ENCODE data around the gene TUBGCP6. TPM values are rescaled to one million over a fixed set of nuclear protein-coding genes. Genes with fewer than 3 reads are reported as not detected.

TUBGCP6 gene
- total RNA-seq, 1 experiment from 2014 or later = 34.5 TPM

- no peak for DNase-seq (ENCODE audit: low read depth)
- in situ Hi-C loops (cut with HindIII; ENCODE audit: low pct_unique_long_range_greater_than_20kb, low sequenced_read_pairs) = no loop called here
These were observed 63.9 kb downstream of the TUBGCP6 start for GRCh38 chr22:50180727-50181521.

GRCh38 chr22:50179937-50180726 lies 64.7 kb downstream of the TUBGCP6 start:
- in situ Hi-C loops (cut with HindIII; ENCODE audit: low pct_unique_long_range_greater_than_20kb, low sequenced_read_pairs) = no loop called here
- DNase-seq (ENCODE audit: low read depth) = no peak

DNA sequence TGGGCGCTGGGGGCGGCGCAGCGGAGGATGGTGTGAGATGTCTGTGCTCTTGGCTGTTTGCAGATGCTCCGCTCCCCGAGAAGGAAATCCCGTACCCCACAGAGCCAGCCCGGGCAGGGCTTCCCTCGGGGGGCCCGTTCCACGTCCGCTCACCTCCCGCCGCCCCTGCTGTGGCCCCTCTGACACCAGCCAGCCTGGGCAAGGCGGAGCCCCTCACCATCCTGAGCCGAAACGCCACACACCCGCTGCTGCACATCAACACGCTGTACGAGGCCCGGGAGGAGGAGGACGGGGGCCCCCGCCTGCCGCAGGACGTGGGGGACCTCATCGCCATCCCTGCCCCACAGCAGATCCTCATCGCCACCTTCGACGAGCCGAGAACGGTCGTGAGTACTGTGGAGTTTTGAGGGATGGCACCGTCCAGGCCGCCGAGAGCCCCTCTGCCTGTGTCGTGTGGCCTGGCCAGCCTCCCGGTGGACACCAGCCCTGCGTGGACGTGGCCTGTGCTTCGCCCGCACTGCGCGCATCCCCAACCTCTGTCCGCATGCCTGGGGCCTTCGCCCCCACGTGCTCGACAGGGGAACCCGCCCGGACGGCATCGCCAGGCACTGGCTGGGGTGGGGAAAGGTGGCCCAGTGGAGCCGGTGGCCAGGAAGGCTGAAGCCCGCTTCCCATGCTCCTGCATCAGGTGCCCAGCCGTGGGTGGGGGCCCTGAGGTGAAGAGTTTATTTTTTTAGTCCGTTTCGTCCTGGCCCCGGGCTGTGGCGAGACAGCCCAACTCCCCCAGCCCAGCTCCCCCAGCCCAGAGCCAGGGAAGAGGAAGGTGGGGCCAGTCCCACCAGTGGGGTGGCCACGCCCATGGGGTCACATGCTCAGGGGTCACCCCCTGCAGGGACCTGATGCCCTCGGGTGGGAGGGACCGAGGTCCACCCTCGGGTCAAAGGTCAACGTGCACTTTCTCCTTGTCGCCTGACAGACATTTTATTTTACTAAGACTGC lies 65.7 kb downstream of the TUBGCP6 start:
- DNase-seq (ENCODE audit: low read depth) = no peak
- in situ Hi-C loops (cut with HindIII; ENCODE audit: low pct_unique_long_range_greater_than_20kb, low sequenced_read_pairs) = no loop called here

GRCh38 chr22:50178471-50178864 lies 66.4 kb downstream of the TUBGCP6 start:
- DNase-seq (ENCODE audit: low read depth) = no peak
- in situ Hi-C loops (cut with HindIII; ENCODE audit: low pct_unique_long_range_greater_than_20kb, low sequenced_read_pairs) = no loop called here

DNA sequence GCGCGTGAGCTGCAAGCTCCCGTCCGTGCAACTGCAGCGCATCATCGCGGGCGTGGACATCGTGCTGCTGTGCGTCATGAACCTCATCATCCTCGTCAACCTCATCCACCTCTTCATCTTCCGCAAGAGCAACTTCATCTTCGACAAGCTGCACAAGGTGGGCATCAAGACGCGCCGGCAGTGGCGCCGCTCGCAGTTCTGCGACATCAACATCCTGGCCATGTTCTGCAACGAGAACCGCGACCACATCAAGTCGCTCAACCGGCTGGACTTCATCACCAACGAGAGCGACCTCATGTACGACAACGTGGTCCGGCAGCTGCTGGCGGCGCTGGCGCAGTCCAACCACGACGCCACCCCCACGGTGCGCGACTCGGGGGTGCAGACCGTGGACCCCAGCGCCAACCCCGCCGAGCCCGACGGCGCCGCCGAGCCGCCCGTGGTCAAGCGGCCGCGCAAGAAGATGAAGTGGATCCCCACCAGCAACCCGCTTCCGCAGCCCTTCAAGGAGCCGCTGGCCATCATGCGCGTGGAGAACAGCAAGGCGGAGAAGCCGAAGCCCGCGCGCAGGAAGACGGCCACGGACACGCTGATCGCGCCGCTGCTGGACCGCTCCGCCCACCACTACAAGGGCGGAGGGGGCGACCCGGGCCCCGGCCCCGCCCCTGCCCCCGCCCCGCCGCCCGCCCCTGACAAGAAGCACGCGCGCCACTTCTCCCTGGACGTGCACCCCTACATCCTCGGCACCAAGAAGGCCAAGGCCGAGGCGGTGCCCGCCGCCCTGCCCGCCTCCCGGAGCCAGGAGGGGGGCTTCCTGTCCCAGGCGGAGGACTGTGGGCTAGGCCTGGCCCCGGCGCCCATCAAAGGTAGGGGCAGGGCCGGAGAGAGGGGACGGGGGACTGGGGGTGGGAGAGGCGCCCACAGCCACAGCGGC lies 67.0 kb downstream of the TUBGCP6 start:
- in situ Hi-C loops (cut with HindIII; ENCODE audit: low pct_unique_long_range_greater_than_20kb, low sequenced_read_pairs) = no loop called here
- DNase-seq (ENCODE audit: low read depth) = no peak

DNA sequence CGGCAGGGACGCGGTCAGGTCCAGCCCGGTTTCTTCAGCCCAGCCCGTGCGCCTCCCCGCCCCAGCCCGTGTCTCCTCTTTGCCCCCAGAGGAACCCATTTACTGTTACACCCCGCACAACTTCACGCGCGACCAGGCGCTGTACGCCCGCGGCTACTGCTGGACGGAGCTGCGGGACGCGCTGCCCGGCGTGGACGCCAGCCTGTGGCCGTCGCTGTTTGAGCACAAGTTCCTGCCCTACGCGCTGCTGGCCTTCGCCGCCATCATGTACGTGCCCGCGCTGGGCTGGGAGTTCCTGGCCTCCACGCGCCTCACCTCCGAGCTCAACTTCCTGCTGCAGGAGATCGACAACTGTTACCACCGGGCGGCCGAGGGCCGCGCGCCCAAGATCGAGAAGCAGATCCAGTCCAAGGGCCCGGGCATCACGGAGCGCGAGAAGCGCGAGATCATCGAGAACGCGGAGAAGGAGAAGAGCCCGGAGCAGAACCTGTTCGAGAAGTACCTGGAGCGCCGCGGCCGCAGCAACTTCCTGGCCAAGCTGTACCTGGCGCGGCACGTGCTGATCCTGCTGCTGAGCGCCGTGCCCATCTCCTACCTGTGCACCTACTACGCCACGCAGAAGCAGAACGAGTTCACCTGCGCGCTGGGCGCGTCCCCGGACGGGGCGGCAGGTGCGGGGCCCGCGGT lies 67.8 kb downstream of the TUBGCP6 start:
- in situ Hi-C loops (cut with HindIII; ENCODE audit: low pct_unique_long_range_greater_than_20kb, low sequenced_read_pairs) = no loop called here
- DNase-seq (ENCODE audit: low read depth) = no peak

GRCh38 chr22:50175921-50176849 lies 68.6 kb downstream of the TUBGCP6 start:
- in situ Hi-C loops (cut with HindIII; ENCODE audit: low pct_unique_long_range_greater_than_20kb, low sequenced_read_pairs) = no loop called here
- DNase-seq (ENCODE audit: low read depth) = no peak

DNA sequence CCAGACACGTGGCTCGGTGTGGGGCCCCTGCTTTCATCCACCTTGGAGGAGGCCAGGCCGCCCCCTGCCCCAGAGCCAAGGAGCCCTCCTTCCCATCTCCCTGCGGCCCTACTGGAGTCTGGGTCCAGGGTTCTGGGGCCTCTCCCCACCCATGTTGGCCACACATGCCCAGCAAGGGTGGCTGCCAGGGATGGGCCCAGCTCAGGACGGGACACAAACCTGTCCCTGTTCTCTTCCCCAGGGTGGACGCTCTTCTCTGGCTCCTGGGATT lies 69.7 kb downstream of the TUBGCP6 start:
- in situ Hi-C loops (cut with HindIII; ENCODE audit: low pct_unique_long_range_greater_than_20kb, low sequenced_read_pairs) = no loop called here
- DNase-seq (ENCODE audit: low read depth) = no peak

GRCh38 chr22:50174382-50175190 lies 70.2 kb downstream of the TUBGCP6 start:
- in situ Hi-C loops (cut with HindIII; ENCODE audit: low pct_unique_long_range_greater_than_20kb, low sequenced_read_pairs) = no loop called here
- no peak for DNase-seq (ENCODE audit: low read depth)

GRCh38 chr22:50173983-50174355 lies 70.9 kb downstream of the TUBGCP6 start:
- in situ Hi-C loops (cut with HindIII; ENCODE audit: low pct_unique_long_range_greater_than_20kb, low sequenced_read_pairs) = no loop called here
- no peak for DNase-seq (ENCODE audit: low read depth)

DNA sequence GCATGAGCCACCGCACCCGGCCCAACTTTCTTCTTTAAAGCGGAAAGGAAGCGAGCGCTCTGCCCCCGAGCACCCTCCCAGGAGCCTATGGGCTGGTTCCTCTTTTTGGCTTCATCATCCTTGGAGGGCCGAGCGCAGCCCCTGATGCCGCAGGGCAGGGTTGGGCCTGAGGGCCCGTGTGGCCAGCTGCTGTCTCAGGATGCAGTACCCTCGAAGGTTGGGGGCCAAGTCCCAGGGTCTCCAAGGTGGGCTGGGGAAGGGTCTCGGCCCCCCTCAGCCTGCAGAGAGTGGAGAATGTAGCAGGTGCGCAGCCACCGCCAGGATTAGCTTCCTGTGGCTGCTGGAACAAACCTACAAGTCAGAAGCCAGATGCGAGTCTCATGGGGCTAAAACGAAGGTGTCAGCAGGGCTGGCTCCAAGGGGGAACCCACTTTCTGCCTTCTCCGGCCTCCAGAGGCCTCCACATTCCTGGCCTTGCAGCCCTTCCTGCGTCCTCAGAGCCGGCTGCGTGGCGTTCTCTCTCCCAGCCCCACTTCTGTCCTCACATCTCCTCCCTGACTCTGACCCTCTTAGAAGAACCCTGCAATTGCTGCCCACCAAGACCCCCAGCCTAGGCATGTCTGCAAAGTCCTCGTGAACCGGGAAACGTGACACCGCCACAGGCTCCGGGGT lies 71.4 kb downstream of the TUBGCP6 start:
- in situ Hi-C loops (cut with HindIII; ENCODE audit: low pct_unique_long_range_greater_than_20kb, low sequenced_read_pairs) = no loop called here

GRCh38 chr22:50171965-50172421 lies 72.8 kb downstream of the TUBGCP6 start:
- no peak for DNase-seq (ENCODE audit: low read depth)
- in situ Hi-C loops (cut with HindIII; ENCODE audit: low pct_unique_long_range_greater_than_20kb, low sequenced_read_pairs) = no loop called here

More for the DNA sequence above, 71.4 kb downstream of the TUBGCP6 start:
- DNase-seq (ENCODE audit: low read depth) = no peak

GRCh38 chr22:50171319-50171964 lies 73.4 kb downstream of the TUBGCP6 start:
- in situ Hi-C loops (cut with HindIII; ENCODE audit: low pct_unique_long_range_greater_than_20kb, low sequenced_read_pairs) = no loop called here
- DNase-seq (ENCODE audit: low read depth) = no peak

DNA sequence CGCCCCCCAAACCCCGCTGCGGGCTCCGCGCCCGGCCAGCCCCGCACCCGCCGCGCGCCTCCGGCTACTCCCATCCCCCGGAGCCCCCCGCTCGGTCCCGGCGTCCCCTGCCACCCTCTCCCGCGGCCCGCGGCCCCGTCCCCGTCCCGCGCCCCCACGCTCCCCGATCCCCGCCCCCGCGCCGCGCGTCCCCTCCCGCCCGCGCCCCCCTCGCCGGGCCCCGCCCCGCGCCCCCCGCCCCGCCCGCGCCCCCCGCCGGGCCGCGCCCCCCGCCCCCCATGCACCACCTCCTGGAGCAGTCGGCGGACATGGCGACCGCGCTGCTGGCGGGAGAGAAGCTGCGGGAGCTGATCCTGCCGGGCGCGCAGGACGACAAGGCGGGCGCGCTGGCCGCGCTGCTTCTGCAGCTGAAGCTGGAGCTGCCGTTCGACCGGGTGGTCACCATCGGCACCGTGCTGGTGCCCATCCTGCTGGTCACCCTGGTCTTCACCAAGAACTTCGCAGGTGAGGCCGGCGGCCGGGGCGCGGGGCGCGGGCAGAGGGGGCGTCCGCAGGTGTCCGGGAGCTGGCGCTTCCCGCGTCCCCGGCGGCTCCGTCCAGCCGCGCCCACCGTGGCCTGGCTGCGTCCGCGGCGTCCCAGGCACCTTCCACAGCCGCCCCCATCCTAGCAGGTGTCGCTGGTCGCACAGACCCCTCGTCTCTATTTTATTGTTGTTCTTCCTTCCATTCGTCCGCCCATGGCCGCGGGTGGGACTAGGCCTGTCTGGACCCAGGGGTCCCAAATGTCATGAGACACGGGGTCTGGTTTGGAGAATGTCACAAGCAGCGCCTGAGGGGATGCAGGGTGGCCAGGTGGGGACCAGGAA lies 74.1 kb downstream of the TUBGCP6 start, which contains the start of gene PANX2:
Gene PANX2, plus strand, starts transcription at position 279 of the 866 bp plus-strand sequence. Its CDS starts 0 bp downstream, at position 279.
- in situ Hi-C loops (cut with HindIII; ENCODE audit: low pct_unique_long_range_greater_than_20kb, low sequenced_read_pairs) = no loop called here
- DNase-seq (ENCODE audit: low read depth) = no peak
